Measurements from ENCODE around the gene RSPO4. TPM values are rescaled to one million over a fixed set of nuclear protein-coding genes. Genes with fewer than 3 reads are reported as not detected.

Gene RSPO4
- total and polyA plus RNA-seq, 2 donors from 2014 or later = 0.13 to 0.45 TPM

GRCh38 chr20:982754-983153, 19.4 kb downstream of the RSPO4 start:
- Histone ChIP-seq H3K36me3 (ENCODE audit: control insufficient read depth in 2 of 3, insufficient read depth in 3 of 3, low read length in 3 of 3) (no peaks in the 10 kb centered on the region), H3K27me3 (ENCODE audit: control insufficient read depth, insufficient read depth, low read length) (no peaks in the 10 kb centered on the region), H3K9me3 (ENCODE audit: control insufficient read depth in 2 of 3, insufficient read depth in 1 of 3, low read length in 3 of 3) (no peaks in the 10 kb centered on the region), H3K9ac (ENCODE audit: low read length in 3 of 3) (no peak overlapping the region), H3K4me1 (ENCODE audit: control insufficient read depth in 2 of 3, insufficient read depth in 2 of 3, low read depth in 1 of 3, low read length in 3 of 3) (no peaks in the 10 kb centered on the region), H3K4me3 (ENCODE audit: low read length in 3 of 3) (no peak overlapping the region), H3K27ac (ENCODE audit: low read depth in 2 of 2, low read length in 2 of 2) (no peak overlapping the region)
- FAIRE-seq = no peak
- TF ChIP-seq CTCF (IDR thresholded peaks at IDR 0.05; ENCODE audit: borderline replicate concordance, extremely low read depth, insufficient read depth) = no peak
- DNase-seq = no peak
- intact Hi-C loops (cut with DNase I) = no loop called here

DNA sequence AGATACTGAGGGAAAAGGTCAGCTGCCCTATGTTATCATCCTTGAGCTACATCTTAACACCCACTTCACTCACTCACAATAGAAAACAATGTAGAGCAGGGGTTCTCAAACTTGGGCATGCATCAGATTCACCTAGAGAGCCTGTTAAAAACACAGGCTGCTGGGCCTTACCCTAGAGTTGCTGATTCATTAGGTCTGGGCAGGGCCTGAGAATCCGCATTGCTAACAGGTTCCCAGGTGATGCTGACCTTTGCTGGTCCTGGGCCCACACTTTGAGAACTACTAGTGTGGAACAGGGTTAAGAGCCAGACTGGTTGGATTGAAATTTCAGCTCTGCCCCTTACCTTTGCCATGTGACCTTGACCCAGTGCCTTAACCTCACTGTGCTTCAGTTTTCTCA, 25.1 kb downstream of the RSPO4 start:
- Histone ChIP-seq H3K9me3 (ENCODE audit: control insufficient read depth in 2 of 3, insufficient read depth in 1 of 3, low read length in 3 of 3) (no peaks in the 10 kb centered on the region), H3K27ac (ENCODE audit: low read depth in 2 of 2, low read length in 2 of 2) (no peak overlapping the region), H3K4me1 (ENCODE audit: control insufficient read depth in 2 of 3, insufficient read depth in 2 of 3, low read depth in 1 of 3, low read length in 3 of 3) (no peaks in the 10 kb centered on the region), H3K9ac (ENCODE audit: low read length in 3 of 3) (no peak overlapping the region), H3K27me3 (ENCODE audit: control insufficient read depth, insufficient read depth, low read length) (no peaks in the 10 kb centered on the region), H3K36me3 (ENCODE audit: control insufficient read depth in 2 of 3, insufficient read depth in 3 of 3, low read length in 3 of 3) (no peaks in the 10 kb centered on the region), H3K4me3 (ENCODE audit: low read length in 3 of 3) (no peak overlapping the region)
- DNase-seq = no peak
- TF ChIP-seq CTCF (IDR thresholded peaks at IDR 0.05; ENCODE audit: borderline replicate concordance, extremely low read depth, insufficient read depth) = no peak
- intact Hi-C loops (cut with DNase I) = no loop called here
- no peak for FAIRE-seq

GRCh38 chr20:976033-976432, 26.1 kb downstream of the RSPO4 start:
- no peak for DNase-seq
- no peak overlapping the region for H3K9ac ChIP-seq (ENCODE audit: low read length in 3 of 3)
- H3K27me3 ChIP-seq (ENCODE audit: control insufficient read depth, insufficient read depth, low read length) = no peaks in the 10 kb centered on the region
- no peaks in the 10 kb centered on the region for H3K9me3 ChIP-seq (ENCODE audit: control insufficient read depth in 2 of 3, insufficient read depth in 1 of 3, low read length in 3 of 3)
- no peaks in the 10 kb centered on the region for H3K36me3 ChIP-seq (ENCODE audit: control insufficient read depth in 2 of 3, insufficient read depth in 3 of 3, low read length in 3 of 3)
- no peak for TF ChIP-seq CTCF (IDR thresholded peaks at IDR 0.05; ENCODE audit: borderline replicate concordance, extremely low read depth, insufficient read depth)
- H3K4me3 ChIP-seq (ENCODE audit: low read length in 3 of 3) = no peak overlapping the region
- no peak overlapping the region for H3K27ac ChIP-seq (ENCODE audit: low read depth in 2 of 2, low read length in 2 of 2)
- no peaks in the 10 kb centered on the region for H3K4me1 ChIP-seq (ENCODE audit: control insufficient read depth in 2 of 3, insufficient read depth in 2 of 3, low read depth in 1 of 3, low read length in 3 of 3)
- intact Hi-C loops (cut with DNase I) = no loop called here
- no peak for FAIRE-seq

- TF ChIP-seq CTCF (IDR thresholded peaks at IDR 0.05; ENCODE audit: borderline replicate concordance, extremely low read depth, insufficient read depth) = peak; percentile 24
- Histone ChIP-seq H3K4me1 (ENCODE audit: control insufficient read depth in 2 of 3, insufficient read depth in 2 of 3, low read depth in 1 of 3, low read length in 3 of 3) (no peaks in the 10 kb centered on the region), H3K27me3 (ENCODE audit: control insufficient read depth, insufficient read depth, low read length) (no peaks in the 10 kb centered on the region), H3K4me3 (ENCODE audit: low read length in 3 of 3) (no peak overlapping the region), H3K9me3 (ENCODE audit: control insufficient read depth in 2 of 3, insufficient read depth in 1 of 3, low read length in 3 of 3) (no peaks in the 10 kb centered on the region), H3K9ac (ENCODE audit: low read length in 3 of 3) (no peak overlapping the region), H3K36me3 (ENCODE audit: control insufficient read depth in 2 of 3, insufficient read depth in 3 of 3, low read length in 3 of 3) (no peaks in the 10 kb centered on the region), H3K27ac (ENCODE audit: low read depth in 2 of 2, low read length in 2 of 2) (no peak overlapping the region)
- FAIRE-seq (no peak), DNase-seq (no peak)
- intact Hi-C loops (cut with DNase I) = no loop called here
These were observed 28.3 kb downstream of the RSPO4 start for GRCh38 chr20:973785-974194.

Data from kidney (tissue), 14 donors.